Measurements from ENCODE around the gene OR1F1. TPM values are rescaled to one million over a fixed set of nuclear protein-coding genes. Genes with fewer than 3 reads are reported as not detected.

OR1F1 gene
- total RNA-seq, 4 donors from 2014 or later = not detected

- WGBS, 2 donors (ENCODE audit: low coverage in 1 of 2) = no CpG with 5 or more reads among the region's 35 CpGs
- H3K4me3 ChIP-seq = peak overlapping the region in 1 of 2 donors; percentile 27
These were observed 16.7 kb upstream of the OR1F1 start for GRCh38 chr16:3171181-3171854.

DNA sequence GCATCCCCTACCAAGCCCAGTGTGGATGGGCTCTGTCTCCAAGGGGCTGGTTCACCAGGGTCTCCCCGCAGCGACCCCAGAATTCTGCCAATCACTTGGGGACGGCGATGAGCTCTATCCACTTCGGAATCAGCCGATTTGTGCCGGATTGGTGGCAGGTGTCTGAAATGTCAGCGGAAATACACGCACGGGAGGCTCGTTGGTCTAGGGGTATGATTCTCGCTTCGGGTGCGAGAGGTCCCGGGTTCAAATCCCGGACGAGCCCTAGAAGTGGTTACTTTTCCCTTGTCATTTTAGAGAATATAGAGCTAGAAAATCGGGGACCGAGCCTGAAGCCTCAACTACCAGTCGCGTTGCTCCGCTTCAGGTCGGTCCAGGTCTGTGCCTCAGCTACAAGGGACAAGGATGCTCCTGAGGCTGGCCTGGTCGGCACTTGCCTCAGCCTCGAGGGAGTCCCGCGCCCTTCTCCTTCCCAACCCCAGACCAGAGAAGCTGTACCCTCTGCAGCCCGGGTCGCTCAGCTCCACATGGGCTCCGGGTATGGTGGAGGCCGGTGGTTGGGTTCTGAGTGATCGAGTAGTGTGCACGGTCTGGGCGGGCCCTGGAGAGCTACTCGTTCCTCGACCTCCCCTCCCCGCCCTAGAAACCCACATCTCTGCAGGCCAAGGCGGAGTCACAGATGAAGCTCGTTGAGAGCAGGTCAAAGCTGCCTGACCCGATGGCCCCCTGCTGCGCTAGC lies 16.0 kb upstream of the OR1F1 start:
- H3K36me3 ChIP-seq = no peaks in the 10 kb centered on the region
- WGBS, 2 donors (ENCODE audit: low coverage in 1 of 2) = 7 to 13% methylated on average over 4 to 10 of the region's 41 CpGs
- peaks cover 93% of the 10 kb centered on the region for H3K27me3 ChIP-seq
- no peak overlapping the region for H3K27ac ChIP-seq
- H3K9me3 ChIP-seq = no peaks in the 10 kb centered on the region
- peaks cover 0 to 38% (median 8%) of the 10 kb centered on the region in 3 donors for H3K4me1 ChIP-seq
- TF ChIP-seq EP300 (IDR thresholded peaks at IDR 0.05) (no peak), POLR2AphosphoS5 (IDR thresholded peaks at IDR 0.05) (no peak), CTCF (IDR thresholded peaks at IDR 0.05) (no peak), POLR2A (IDR thresholded peaks at IDR 0.05) (no peak)
- no peak overlapping the region for H3K4me3 ChIP-seq
- no peak for ATAC-seq

More at GRCh38 chr16:3171181-3171854, 16.7 kb upstream of the OR1F1 start:
- Histone ChIP-seq H3K27me3 (peaks cover 86% of the 10 kb centered on the region), H3K27ac (no peak overlapping the region), H3K9me3 (no peaks in the 10 kb centered on the region), H3K36me3 (no peaks in the 10 kb centered on the region), H3K4me1 (peaks cover 0 to 38% (median 8%) of the 10 kb centered on the region in 3 donors)
- TF ChIP-seq EP300 (IDR thresholded peaks at IDR 0.05) (no peak), POLR2AphosphoS5 (IDR thresholded peaks at IDR 0.05) (no peak), CTCF (IDR thresholded peaks at IDR 0.05) (no peak), POLR2A (IDR thresholded peaks at IDR 0.05) (no peak)
- no peak for ATAC-seq

- no peaks in the 10 kb centered on the region for H3K9me3 ChIP-seq
- H3K4me3 ChIP-seq = no peak overlapping the region
- H3K4me1 ChIP-seq = peaks cover 0 to 38% (median 8%) of the 10 kb centered on the region in 3 donors
- H3K27ac ChIP-seq = no peak overlapping the region
- no peaks in the 10 kb centered on the region for H3K36me3 ChIP-seq
- TF ChIP-seq POLR2AphosphoS5 (IDR thresholded peaks at IDR 0.05) = no peak
- no peak for TF ChIP-seq CTCF (IDR thresholded peaks at IDR 0.05)
- ATAC-seq = no peak
- peaks cover 100% of the 10 kb centered on the region for H3K27me3 ChIP-seq
- 4 to 10% methylated on average over 20 to 22 of the region's 24 CpGs for WGBS, 2 donors (ENCODE audit: low coverage in 1 of 2)
These were observed 13.9 kb upstream of the OR1F1 start for GRCh38 chr16:3173892-3174617.

DNA sequence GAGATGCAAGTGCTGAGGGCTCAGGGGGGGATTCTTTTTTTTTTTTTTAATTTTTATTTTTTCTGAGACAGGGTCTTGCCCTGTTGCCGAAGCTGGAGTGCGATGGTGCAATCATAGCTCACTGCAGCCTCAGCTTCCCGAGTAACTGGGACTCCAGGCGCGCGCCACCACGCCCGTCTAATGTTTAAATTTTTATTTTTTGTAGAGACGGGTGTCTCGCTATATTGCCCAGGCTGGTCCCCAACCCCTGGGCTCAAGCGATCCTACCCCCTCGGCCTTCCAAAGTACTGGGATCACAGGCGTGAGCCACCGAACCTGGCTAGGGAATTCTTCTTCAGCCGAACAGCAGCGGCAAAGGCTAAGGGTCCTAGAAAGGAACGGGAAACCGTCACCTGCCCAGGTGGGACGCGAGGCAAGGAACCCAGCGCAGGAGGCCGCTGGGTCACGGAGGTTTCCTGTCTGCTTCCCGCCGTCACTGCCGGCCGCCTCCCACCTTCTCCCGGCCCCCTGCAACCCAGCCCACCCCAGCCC lies 13.3 kb upstream of the OR1F1 start:
- ATAC-seq = no peak
- no peak overlapping the region for H3K27ac ChIP-seq
- no peaks in the 10 kb centered on the region for H3K9me3 ChIP-seq
- no peaks in the 10 kb centered on the region for H3K36me3 ChIP-seq
- no peak overlapping the region for H3K4me3 ChIP-seq
- peaks cover 100% of the 10 kb centered on the region for H3K27me3 ChIP-seq
- WGBS, 2 donors (ENCODE audit: low coverage in 1 of 2) = 15 to 42% methylated on average over 8 to 20 of the region's 28 CpGs
- TF ChIP-seq POLR2AphosphoS5 (IDR thresholded peaks at IDR 0.05) (no peak), CTCF (IDR thresholded peaks at IDR 0.05) (no peak), POLR2A (IDR thresholded peaks at IDR 0.05) (no peak), EP300 (IDR thresholded peaks at IDR 0.05) (no peak)
- H3K4me1 ChIP-seq = peaks cover 0 to 38% (median 8%) of the 10 kb centered on the region in 3 donors
